Chondrocyte (in vitro differentiated cells): Measurements from ENCODE around the gene PLA2G2F. TPM values are rescaled to one million over a fixed set of nuclear protein-coding genes. Genes with fewer than 3 reads are reported as not detected.
A peak's percentile ranks its signal among the peaks of the same experiment; 100 is the strongest.

ENCODE experiments used
- DNase-seq: peaks from one replicate; pipeline ENCODE4 v3.0.0; 2021; ENCODE audit warnings: mixed read lengths, low spot score
- H3K27ac Mint-ChIP-seq: one replicate; pipeline ENCODE4 v1.8.0; 2021; ENCODE audit warnings: mild to moderate bottlenecking, moderate library complexity, mixed read lengths; ENCODE audit not compliant: unreplicated experiment
- H3K27me3 Mint-ChIP-seq: 2 replicates; pipeline ENCODE4 v1.8.0; 2021; ENCODE audit warnings: low read depth, mixed read lengths
- H3K36me3 Mint-ChIP-seq: 2 replicates; pipeline ENCODE4 v1.8.0; 2021; ENCODE audit warnings: low read depth, mixed read lengths
- H3K4me1 Mint-ChIP-seq: 2 replicates; pipeline ENCODE4 v1.8.0; 2021; ENCODE audit warnings: low read depth, mild to moderate bottlenecking, mixed read lengths
- H3K4me3 Mint-ChIP-seq: one replicate; pipeline ENCODE4 v1.8.0; 2021; ENCODE audit warnings: mild to moderate bottlenecking, moderate library complexity, mixed read lengths; ENCODE audit not compliant: unreplicated experiment
- H3K9me3 Mint-ChIP-seq: 2 replicates; pipeline ENCODE4 v1.8.0; 2021; ENCODE audit warnings: low read depth, mixed read lengths
- CTCF ChIP-seq: fragments of 200-600 bp; sonication (generic); IDR thresholded peaks from 2 replicates; pipeline ENCODE4 v1.5.0; 2021; ENCODE audit warnings: antibody characterized with exemption, mild to moderate bottlenecking, moderate library complexity
- long read RNA-seq: library from polyadenylated mRNA; stranded (forward); transcript quantifications from one replicate; pipeline ENCODE4 v2.0.0, GENCODE V29; 2021
- total RNA-seq: library from RNA; stranded (reverse); gene quantifications from 3 replicates; pipeline ENCODE4 v1.2.1, GENCODE V29; 2021

PLA2G2F gene
- not detected in 3 replicates for total RNA-seq
- long read RNA-seq: 0 reads

GRCh38 chr1:20138961-20139550, at the start of gene PLA2G2F:
TSS of gene PLA2G2F (plus strand) at chr1:20139323. CDS start at chr1:20139428, 105 bp downstream.
- Mint-ChIP-seq H3K27me3 (peaks cover 21% of the 10 kb centered on the region), H3K9me3 (no peaks in the 10 kb centered on the region), H3K36me3 (no peaks in the 10 kb centered on the region), H3K4me1 (no peaks in the 10 kb centered on the region), H3K4me3 (no peak within 1 kb of the TSS), H3K27ac (no peak within 1 kb of the TSS)
- DNase-seq: peak; percentile 68
- TF ChIP-seq CTCF: no peak

- no peaks in the 10 kb centered on the region for H3K4me1 Mint-ChIP-seq
- no peak overlapping the region for H3K27ac Mint-ChIP-seq
- no peak for TF ChIP-seq CTCF
- H3K36me3 Mint-ChIP-seq: no peaks in the 10 kb centered on the region
- H3K9me3 Mint-ChIP-seq: no peaks in the 10 kb centered on the region
- no peak for DNase-seq
- H3K4me3 Mint-ChIP-seq: no peak overlapping the region
- peaks cover 40% of the 10 kb centered on the region for H3K27me3 Mint-ChIP-seq
These were observed 49.6 kb upstream of the PLA2G2F start for GRCh38 chr1:20089328-20090077.

GRCh38 chr1:20090119-20090518, 49.0 kb upstream of the PLA2G2F start:
- H3K4me3 Mint-ChIP-seq: no peak overlapping the region
- no peaks in the 10 kb centered on the region for H3K36me3 Mint-ChIP-seq
- H3K27ac Mint-ChIP-seq: no peak overlapping the region
- H3K27me3 Mint-ChIP-seq: peaks cover 40% of the 10 kb centered on the region
- TF ChIP-seq CTCF: no peak
- no peak for DNase-seq
- no peaks in the 10 kb centered on the region for H3K9me3 Mint-ChIP-seq
- H3K4me1 Mint-ChIP-seq: no peaks in the 10 kb centered on the region

GRCh38 chr1:20090641-20091040, 48.5 kb upstream of the PLA2G2F start:
- DNase-seq: no peak
- Mint-ChIP-seq H3K4me3 (no peak overlapping the region), H3K27ac (no peak overlapping the region), H3K4me1 (no peaks in the 10 kb centered on the region), H3K9me3 (no peaks in the 10 kb centered on the region), H3K36me3 (no peaks in the 10 kb centered on the region), H3K27me3 (peaks cover 40% of the 10 kb centered on the region)
- no peak for TF ChIP-seq CTCF

GRCh38 chr1:20093303-20093702, 45.8 kb upstream of the PLA2G2F start:
- Mint-ChIP-seq H3K27me3 (peaks cover 49% of the 10 kb centered on the region), H3K36me3 (no peaks in the 10 kb centered on the region), H3K4me3 (no peak overlapping the region), H3K9me3 (no peaks in the 10 kb centered on the region), H3K4me1 (no peaks in the 10 kb centered on the region), H3K27ac (no peak overlapping the region)
- no peak for TF ChIP-seq CTCF
- DNase-seq: no peak
